Neural cell (in vitro differentiated cells): ENCODE measurements around the gene BTBD17.

Source experiments
- EP300 ChIP-seq: fragments of 450-650 bp; conservative IDR thresholded peaks from 2 replicates; pipeline ENCODE4 v1.6.1; 2014; ENCODE audit warnings: antibody characterized with exemption, mild to moderate bottlenecking, moderate library complexity; ENCODE audit not compliant: poor library complexity, severe bottlenecking
- EZH2 ChIP-seq: fragments of 200-600, 300-800 bp; shearing (Covaris generic), sonication (generic); IDR thresholded peaks from 2 replicates; pipeline ENCODE4 v1.6.1; 2014; ENCODE audit warnings: antibody characterized with exemption, low read length, borderline replicate concordance, mild to moderate bottlenecking; ENCODE audit not compliant: insufficient read depth, poor library complexity, severe bottlenecking
- MXI1 ChIP-seq: fragments of 450-650 bp; conservative IDR thresholded peaks from 2 replicates; pipeline ENCODE4 v1.6.1; 2014; ENCODE audit warnings: antibody characterized with exemption, mild to moderate bottlenecking; ENCODE audit not compliant: poor library complexity, severe bottlenecking
- POLR2AphosphoS5 ChIP-seq: IDR thresholded peaks from 2 replicates; pipeline ENCODE4 v1.6.1; 2012
- RAD21 ChIP-seq: fragments of 450-650 bp; conservative IDR thresholded peaks from 2 replicates; pipeline ENCODE4 v1.6.1; 2014; ENCODE audit warnings: antibody characterized with exemption, mild to moderate bottlenecking, moderate library complexity
- SMC3 ChIP-seq: fragments of 450-650 bp; conservative IDR thresholded peaks from 2 replicates; pipeline ENCODE4 v1.6.1; 2014; ENCODE audit warnings: antibody characterized with exemption, mild to moderate bottlenecking, moderate library complexity; ENCODE audit not compliant: poor library complexity
- TAF1 ChIP-seq: IDR thresholded peaks from 2 replicates; pipeline ENCODE4 v1.6.1; 2012; ENCODE audit warnings: low read depth
- TF ChIP-seq, protein P1 (sequence below): fragments of 450-650 bp; IDR thresholded peaks from 2 replicates; pipeline ENCODE4 v1.5.1; 2014; ENCODE audit warnings: antibody characterized with exemption, mild to moderate bottlenecking, moderate library complexity; ENCODE audit not compliant: poor library complexity, severe bottlenecking
- TF ChIP-seq, protein P2 (sequence below): IDR thresholded peaks from 2 replicates; pipeline ENCODE4 v1.6.1; 2012; ENCODE audit warnings: borderline replicate concordance

- TF ChIP-seq, protein P1, sequence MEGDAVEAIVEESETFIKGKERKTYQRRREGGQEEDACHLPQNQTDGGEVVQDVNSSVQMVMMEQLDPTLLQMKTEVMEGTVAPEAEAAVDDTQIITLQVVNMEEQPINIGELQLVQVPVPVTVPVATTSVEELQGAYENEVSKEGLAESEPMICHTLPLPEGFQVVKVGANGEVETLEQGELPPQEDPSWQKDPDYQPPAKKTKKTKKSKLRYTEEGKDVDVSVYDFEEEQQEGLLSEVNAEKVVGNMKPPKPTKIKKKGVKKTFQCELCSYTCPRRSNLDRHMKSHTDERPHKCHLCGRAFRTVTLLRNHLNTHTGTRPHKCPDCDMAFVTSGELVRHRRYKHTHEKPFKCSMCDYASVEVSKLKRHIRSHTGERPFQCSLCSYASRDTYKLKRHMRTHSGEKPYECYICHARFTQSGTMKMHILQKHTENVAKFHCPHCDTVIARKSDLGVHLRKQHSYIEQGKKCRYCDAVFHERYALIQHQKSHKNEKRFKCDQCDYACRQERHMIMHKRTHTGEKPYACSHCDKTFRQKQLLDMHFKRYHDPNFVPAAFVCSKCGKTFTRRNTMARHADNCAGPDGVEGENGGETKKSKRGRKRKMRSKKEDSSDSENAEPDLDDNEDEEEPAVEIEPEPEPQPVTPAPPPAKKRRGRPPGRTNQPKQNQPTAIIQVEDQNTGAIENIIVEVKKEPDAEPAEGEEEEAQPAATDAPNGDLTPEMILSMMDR = no peak
- no peak for TF ChIP-seq RAD21
- no peak for TF ChIP-seq POLR2AphosphoS5
- no peak for TF ChIP-seq EP300
- TF ChIP-seq, protein P2, sequence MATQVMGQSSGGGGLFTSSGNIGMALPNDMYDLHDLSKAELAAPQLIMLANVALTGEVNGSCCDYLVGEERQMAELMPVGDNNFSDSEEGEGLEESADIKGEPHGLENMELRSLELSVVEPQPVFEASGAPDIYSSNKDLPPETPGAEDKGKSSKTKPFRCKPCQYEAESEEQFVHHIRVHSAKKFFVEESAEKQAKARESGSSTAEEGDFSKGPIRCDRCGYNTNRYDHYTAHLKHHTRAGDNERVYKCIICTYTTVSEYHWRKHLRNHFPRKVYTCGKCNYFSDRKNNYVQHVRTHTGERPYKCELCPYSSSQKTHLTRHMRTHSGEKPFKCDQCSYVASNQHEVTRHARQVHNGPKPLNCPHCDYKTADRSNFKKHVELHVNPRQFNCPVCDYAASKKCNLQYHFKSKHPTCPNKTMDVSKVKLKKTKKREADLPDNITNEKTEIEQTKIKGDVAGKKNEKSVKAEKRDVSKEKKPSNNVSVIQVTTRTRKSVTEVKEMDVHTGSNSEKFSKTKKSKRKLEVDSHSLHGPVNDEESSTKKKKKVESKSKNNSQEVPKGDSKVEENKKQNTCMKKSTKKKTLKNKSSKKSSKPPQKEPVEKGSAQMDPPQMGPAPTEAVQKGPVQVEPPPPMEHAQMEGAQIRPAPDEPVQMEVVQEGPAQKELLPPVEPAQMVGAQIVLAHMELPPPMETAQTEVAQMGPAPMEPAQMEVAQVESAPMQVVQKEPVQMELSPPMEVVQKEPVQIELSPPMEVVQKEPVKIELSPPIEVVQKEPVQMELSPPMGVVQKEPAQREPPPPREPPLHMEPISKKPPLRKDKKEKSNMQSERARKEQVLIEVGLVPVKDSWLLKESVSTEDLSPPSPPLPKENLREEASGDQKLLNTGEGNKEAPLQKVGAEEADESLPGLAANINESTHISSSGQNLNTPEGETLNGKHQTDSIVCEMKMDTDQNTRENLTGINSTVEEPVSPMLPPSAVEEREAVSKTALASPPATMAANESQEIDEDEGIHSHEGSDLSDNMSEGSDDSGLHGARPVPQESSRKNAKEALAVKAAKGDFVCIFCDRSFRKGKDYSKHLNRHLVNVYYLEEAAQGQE = no peak
- no peak for TF ChIP-seq EZH2
- TF ChIP-seq MXI1 = no peak
- TF ChIP-seq SMC3 = no peak
- no peak for TF ChIP-seq TAF1
Observed at GRCh38 chr17:74334393-74335039, 27.2 kb downstream of the BTBD17 start.
